Head of caudate nucleus (tissue), 42 donors: ENCODE data around the gene OTUD4.
"Not testable (repeated sequence)": the region's sequence is repeated elsewhere in the genome, so short reads cannot be mapped to it uniquely, and the experiment has no call there.

Experiments
- DNase-seq, 42 donors: peaks; one replicate each; pipeline versions ENCODE4 v3.0.0 to v3.0.0-alpha.2; 2020 to 2021; ENCODE audit warnings: mixed read lengths in 7 of 42
- intact Hi-C: fragments of 100-400 bp; cut with DNase I; formaldehyde crosslinking; loops from one replicate; pipeline ENCODE4 v1.15.0; 2022

OTUD4 gene

GRCh38 chr4:145180298-145181090 lies at the start of gene OTUD4:
TSS of gene OTUD4 (minus strand) at chr4:145180589. CDS start at chr4:145179973, 616 bp downstream.
- peak; percentile 86 to 99 (median 97) for DNase-seq

DNA sequence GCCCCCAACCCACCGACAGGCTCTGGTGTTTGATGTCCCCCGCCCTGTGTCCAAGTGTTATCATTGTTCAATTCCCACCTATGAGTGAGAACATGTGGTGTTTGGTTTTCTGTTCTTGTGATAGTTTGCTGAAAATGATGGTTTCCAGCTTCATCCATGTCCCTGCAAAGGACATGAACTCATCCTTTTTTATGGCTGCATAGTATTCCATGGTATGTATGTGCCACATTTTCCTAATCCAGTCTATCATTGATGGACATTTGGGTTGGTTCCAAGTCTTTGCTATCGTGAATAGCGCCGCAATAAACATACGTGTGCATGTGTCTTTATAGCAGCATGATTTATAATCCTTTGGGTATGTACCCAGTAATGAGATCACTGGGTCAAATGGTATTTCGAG lies 42.8 kb upstream of the OTUD4 start:
- DNase-seq, intact Hi-C loops: not testable (repeated sequence)

More at GRCh38 chr4:145180298-145181090, at the start of gene OTUD4:
- intact Hi-C loops = loop anchor here (5.0 to 10.0 kb wide), 3 partner anchors 83 to 994 kb away; partner anchors contain the start of genes ABCE1, ANAPC10, LSM6 and SMAD1

- intact Hi-C loops, DNase-seq: not testable (repeated sequence)
These were observed 41.1 kb upstream of the OTUD4 start for GRCh38 chr4:145221529-145221928.

DNA sequence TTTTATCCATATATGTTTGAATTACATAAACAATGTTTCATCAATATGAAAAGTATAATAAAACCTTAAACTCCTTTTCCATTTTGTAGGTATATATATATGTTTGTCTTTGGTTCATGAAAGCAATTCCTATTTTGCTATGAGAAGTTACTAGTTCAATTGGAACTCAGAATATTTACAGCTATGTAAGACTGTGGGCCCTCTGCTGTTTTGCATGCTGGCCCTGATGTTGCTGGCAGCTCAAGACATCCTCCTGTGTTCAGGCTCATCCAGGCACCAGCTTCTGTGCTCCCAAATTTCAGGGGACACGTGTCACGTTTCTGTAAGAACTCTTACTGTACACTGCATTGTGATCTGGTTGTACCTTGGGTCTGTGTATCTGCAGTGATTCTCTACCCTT lies 38.7 kb upstream of the OTUD4 start:
- DNase-seq = no peak
- intact Hi-C loops = no loop called here

GRCh38 chr4:145218251-145218650 lies 37.9 kb upstream of the OTUD4 start:
- intact Hi-C loops = no loop called here
- no peak for DNase-seq

GRCh38 chr4:145217349-145217748 lies 37.0 kb upstream of the OTUD4 start:
- intact Hi-C loops = no loop called here
- no peak for DNase-seq

DNA sequence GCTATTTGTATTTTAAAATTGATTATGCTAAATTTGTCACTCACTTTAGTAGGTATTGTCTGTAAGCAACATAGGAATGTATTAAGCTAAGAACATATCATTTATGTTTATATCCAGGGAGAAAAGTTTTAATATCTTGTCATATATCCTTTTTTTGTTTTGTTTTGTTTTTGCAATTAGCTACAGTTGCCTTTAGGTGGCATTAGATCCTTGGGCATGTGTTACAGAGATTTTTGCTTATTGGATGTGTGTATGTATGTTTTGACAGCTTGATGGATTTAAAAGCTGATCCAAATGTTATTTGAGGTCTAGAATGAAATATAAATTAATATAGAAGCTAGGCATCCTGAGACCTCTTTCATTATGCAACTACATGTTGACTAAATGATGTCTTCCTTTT lies 36.1 kb upstream of the OTUD4 start:
- DNase-seq = no peak
- intact Hi-C loops = no loop called here

DNA sequence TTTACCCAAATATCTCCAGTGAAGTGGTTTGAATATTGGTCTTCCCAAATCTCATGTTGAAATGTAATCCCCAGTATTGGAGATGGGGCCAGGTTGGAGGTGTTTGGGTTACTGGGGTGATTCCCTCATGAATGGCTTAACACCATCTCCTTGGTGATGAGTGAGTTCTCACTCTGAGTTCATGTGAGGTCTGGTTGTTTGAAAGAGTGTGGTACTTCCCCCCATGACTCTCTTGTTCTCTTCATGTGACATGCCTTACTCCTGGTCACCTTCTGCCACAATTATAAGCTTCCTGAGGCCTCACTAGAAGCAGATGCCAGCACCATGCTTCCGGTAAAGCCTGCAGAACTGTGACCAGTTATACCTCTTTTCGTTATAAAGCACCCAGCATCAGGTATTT lies 32.9 kb upstream of the OTUD4 start:
- intact Hi-C loops = no loop called here
- no peak for DNase-seq

GRCh38 chr4:145207934-145208333 lies 27.5 kb upstream of the OTUD4 start:
- intact Hi-C loops = no loop called here

DNA sequence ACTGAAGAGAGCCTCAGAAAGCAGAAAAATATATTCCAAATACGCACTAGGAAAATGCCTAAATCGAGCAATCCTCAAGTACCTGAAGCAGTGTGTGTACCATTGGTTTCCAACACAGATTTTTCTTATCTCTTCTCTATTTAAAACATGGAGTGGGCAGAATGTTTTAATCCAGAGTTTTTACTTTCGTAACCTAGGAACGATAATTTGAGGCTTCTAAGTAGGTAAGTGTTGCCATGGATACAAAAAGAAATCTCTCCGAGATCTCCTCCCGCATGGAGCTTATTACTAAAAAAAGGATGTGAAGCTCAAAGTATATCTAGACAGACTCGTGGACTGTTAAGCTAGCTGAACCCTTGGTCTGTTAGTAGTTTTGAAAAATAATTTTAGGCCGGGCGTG lies 23.0 kb upstream of the OTUD4 start:
- intact Hi-C loops = no loop called here
- DNase-seq = peak in 9 of 42 donors; percentile 10 to 47 (median 21)

More at GRCh38 chr4:145207934-145208333, 27.5 kb upstream of the OTUD4 start:
- no peak for DNase-seq

DNA sequence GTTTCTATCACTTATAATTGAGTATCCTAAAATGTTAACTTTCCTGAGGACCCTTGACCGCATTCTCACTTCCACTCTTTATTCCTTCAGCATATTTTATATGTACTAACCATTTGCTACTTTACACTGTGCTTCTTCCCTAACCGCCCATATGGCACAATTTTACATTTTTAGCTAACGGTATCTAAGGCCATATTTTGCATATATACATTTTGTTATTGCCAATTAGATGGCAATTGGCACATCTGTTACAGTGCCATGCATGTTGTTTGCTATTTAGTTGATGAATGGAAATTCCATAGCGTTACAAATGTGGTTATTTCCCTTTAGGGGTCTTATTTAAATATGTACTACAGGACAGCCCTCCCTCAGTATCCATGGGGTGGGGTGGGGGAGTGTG lies 20.0 kb upstream of the OTUD4 start:
- intact Hi-C loops = no loop called here
- DNase-seq = no peak

DNA sequence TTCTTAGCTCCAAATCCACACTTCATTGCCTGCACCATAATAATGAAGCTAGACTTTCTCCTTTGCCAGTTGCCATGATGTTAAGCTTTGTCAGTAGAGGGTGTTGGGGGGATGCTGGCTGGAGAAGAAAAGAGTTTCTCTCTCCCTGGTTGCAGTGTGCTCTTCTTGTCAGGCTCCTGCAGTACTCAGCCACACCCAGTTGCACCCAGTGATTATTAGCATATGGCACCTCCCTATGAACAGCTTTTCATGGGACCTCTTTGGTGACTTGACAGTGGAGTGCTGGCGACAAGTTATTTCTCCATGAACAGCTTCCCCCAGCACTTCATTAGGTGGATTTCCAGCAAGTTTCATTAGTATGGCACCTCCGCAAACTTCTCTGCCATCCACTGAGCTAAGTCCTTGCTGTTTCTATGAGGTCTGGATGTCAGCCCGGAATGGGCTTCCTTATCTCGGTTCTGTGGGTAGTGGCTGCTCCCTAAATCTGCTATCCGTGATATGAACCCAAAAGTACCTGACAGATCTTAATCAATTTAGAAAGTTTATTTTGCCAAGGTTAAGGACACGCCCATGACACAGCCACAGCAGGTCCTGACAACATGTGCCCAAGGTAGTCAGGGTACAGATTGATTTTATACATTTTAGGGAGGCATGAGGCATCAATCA lies 18.8 kb upstream of the OTUD4 start:
- intact Hi-C loops = no loop called here
- DNase-seq = no peak

- DNase-seq = no peak
- intact Hi-C loops = no loop called here
These were observed 16.4 kb upstream of the OTUD4 start for GRCh38 chr4:145196747-145197146.

DNA sequence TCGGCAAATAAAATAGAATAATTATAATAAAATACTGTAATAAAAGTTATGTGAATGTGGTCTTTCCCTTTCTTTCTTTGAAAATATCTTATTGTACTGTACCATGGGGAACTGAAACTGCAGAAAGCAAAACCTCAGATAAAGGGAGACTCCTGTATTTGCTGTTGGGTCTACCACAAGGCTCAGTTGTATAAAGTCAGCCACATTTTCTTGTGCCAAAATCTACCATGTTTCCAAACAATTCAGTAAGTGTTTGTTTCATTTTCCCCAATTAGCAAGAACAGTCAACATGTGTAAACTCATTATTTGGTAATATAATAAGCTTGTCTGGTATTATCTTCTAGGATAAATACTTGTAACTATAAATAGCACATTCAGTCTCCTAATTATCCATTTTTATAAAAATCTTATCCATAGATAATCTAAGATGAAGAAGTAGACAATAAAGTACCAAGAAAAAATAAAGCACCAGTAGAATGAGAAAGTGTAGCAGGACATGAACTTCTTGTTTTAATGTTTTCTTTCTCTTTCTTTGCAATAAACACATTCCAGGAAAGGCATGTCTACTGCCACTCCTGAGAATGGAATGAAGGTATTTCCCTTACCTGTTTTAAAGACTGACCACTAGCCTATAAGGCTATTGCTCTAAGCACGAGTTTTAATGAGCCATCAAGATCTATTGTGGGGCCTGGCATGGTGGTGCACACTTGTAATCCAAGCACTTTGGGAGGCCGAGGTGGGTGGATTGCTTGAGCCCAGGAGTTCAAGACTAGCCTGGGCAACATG lies 15.0 kb upstream of the OTUD4 start:
- intact Hi-C loops = no loop called here
- no peak for DNase-seq

GRCh38 chr4:145189981-145190380 lies 9.6 kb upstream of the OTUD4 start:
- intact Hi-C loops = loop anchor here (10.0 kb wide), 1 partner anchor 985 kb away; the partner anchor contains the start of gene LSM6
- DNase-seq = no peak

DNA sequence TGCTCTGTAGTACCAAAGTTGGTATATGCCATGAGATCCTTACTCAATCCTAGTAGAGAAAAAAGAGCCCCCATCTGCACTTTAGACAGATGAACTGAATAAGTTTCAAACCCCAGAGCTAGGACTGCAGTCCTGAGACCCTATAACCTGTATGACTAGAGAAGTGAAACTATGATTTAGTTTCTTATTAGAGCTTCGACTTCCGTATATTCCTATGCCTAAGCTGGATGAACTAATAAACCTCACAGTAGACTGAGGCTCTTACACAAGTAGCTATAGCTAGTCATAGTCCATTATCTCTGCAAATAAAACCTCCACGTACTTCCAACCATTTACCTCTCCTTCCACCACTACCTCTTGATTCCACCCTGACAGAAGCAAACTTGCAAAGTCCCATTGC lies 6.3 kb upstream of the OTUD4 start:
- intact Hi-C loops = loop anchor here (10.0 kb wide), 1 partner anchor 988 kb away; the partner anchor contains the start of gene LSM6
- DNase-seq = no peak

DNA sequence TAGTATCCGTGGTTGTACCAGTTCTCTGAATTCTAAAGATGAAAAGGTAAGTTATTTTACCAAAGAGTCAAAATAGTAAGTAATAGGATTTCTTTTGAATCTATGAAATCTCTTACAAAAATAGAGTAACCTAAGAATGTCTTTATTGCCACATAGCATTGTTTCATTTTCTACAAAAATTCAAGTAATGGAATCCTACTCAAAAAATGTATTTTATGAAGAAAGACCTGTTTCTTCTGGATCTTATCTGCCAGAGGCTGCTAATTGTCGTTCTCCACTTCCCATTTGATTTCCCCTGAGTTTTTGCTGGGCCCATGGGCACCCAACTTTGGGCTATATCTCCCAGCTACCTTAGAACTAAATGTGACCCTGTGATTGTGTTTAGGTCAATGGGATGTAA lies 3.2 kb upstream of the OTUD4 start:
- DNase-seq = no peak
- intact Hi-C loops = loop anchor here (5.0 to 10.0 kb wide), 3 partner anchors 86 to 991 kb away; partner anchors contain the start of genes ABCE1, ANAPC10, LSM6 and SMAD1

GRCh38 chr4:145183023-145183422 lies 2.6 kb upstream of the OTUD4 start:
- no peak for DNase-seq
- intact Hi-C loops = loop anchor here (5.0 to 10.0 kb wide), 3 partner anchors 86 to 992 kb away; partner anchors contain the start of genes ABCE1, ANAPC10, LSM6 and SMAD1

GRCh38 chr4:145182222-145182621 lies 1.8 kb upstream of the OTUD4 start:
- intact Hi-C loops = loop anchor here (5.0 to 10.0 kb wide), 3 partner anchors 85 to 993 kb away; partner anchors contain the start of genes ABCE1, ANAPC10, LSM6 and SMAD1
- no peak for DNase-seq
